GM12878 (cell line): ENCODE measurements around the gene SHISA9. TPM values are rescaled to one million over a fixed set of nuclear protein-coding genes. Genes with fewer than 3 reads are reported as not detected.

Experiments used
- ATAC-seq: fragments of 200-7000 bp; cut with Tn5 transposase; 3 replicates; pipeline ENCODE4 v1.9.1; 2020; ENCODE audit warnings: mild to moderate bottlenecking, moderate library complexity
- BruUV-seq: library from RNA; stranded (reverse); fragments of 400-500 nt; replicated peaks from 2 replicates; lab custom pipeline; 2021; lab: Mats Ljungman, UMichigan
- CTCF ChIA-PET: fragments of 300-600 bp; sonication (Branson Sonifier 250); formaldehyde crosslinking; extraction: SDS; loops from one replicate; lab custom pipeline; 2021; ENCODE audit warnings: inconsistent platforms; lab: Yijun Ruan, JAX
- POLR2A ChIA-PET: fragments of 350-600 bp; formaldehyde crosslinking; extraction: SDS; loops from one replicate; lab custom pipeline; 2021; ENCODE audit warnings: inconsistent platforms; lab: Charles Lee
- RAD21 ChIA-PET: fragments of 300-600 bp; sonication (Branson Sonifier 250); formaldehyde crosslinking; loops from one replicate; lab custom pipeline; 2023; ENCODE audit warnings: antibody characterized with exemption; ENCODE audit not compliant: unreplicated experiment; lab: Charles Lee
- SMC1A ChIA-PET: fragments of 300-600 bp; sonication (Branson Sonifier 250); formaldehyde crosslinking; loops from one replicate; lab custom pipeline; 2023; ENCODE audit not compliant: unreplicated experiment, uncharacterized antibody; lab: Charles Lee
- DNase-seq: peaks from one replicate; pipeline ENCODE4 v3.0.0-alpha.2; 2011; ENCODE audit warnings: low read depth, low spot score
- FAIRE-seq: peaks from 3 replicates; lab custom pipeline; 2011; peaks lifted over from hg19 to GRCh38; lab: Jason Lieb, UNC
- H2AFZ ChIP-seq: 2 replicates; pipeline ENCODE4 v1.6.0; 2011; ENCODE audit warnings: low read depth, low read length, control low read depth; ENCODE audit not compliant: control insufficient read depth
- H3K27ac ChIP-seq: 2 replicates; pipeline ENCODE4 v1.5.1; 2011; ENCODE audit warnings: control low read depth; ENCODE audit not compliant: control insufficient read depth, insufficient read depth
- H3K27me3 ChIP-seq, 2 experiments: replicated peaks in 1 of 2; 2 replicates each; pipeline versions ENCODE4 v1.6.0 to v1.6.1; 2011; ENCODE audit warnings: low read length in 1 of 2; ENCODE audit not compliant: control insufficient read depth in 2 of 2, insufficient read depth in 2 of 2
- H3K36me3 ChIP-seq, 2 experiments: 2 replicates each; pipeline ENCODE4 v1.5.1; 2011; ENCODE audit warnings: low read length in 1 of 2; ENCODE audit not compliant: control insufficient read depth in 2 of 2, insufficient read depth in 2 of 2
- H3K4me1 ChIP-seq: 2 replicates; pipeline ENCODE4 v1.6.1; 2011; ENCODE audit warnings: mild to moderate bottlenecking, low read length, moderate library complexity, mixed read lengths; ENCODE audit not compliant: control insufficient read depth, insufficient read depth
- H3K4me2 ChIP-seq: 2 replicates; pipeline ENCODE4 v1.6.0; 2011; ENCODE audit warnings: control low read depth; ENCODE audit not compliant: control insufficient read depth, insufficient read depth
- H3K4me3 ChIP-seq: fragments of 200-600 bp; sonication (generic); 2 replicates; pipeline ENCODE4 v1.5.1; 2016
- H3K79me2 ChIP-seq: 2 replicates; pipeline ENCODE4 v1.6.0; 2011; ENCODE audit warnings: low read length; ENCODE audit not compliant: control insufficient read depth, insufficient read depth
- H3K9ac ChIP-seq: 2 replicates; pipeline ENCODE4 v1.8.0; 2011; ENCODE audit warnings: low read length, control low read depth, mixed read lengths; ENCODE audit not compliant: control insufficient read depth, insufficient read depth
- H3K9me3 ChIP-seq: replicated peaks from 3 replicates; pipeline ENCODE4 v1.5.1; 2011; ENCODE audit warnings: mild to moderate bottlenecking, low read length; ENCODE audit not compliant: control insufficient read depth, insufficient read depth
- H4K20me1 ChIP-seq: 2 replicates; pipeline ENCODE4 v1.6.0; 2011; ENCODE audit not compliant: control insufficient read depth, insufficient read depth
- EED ChIP-seq: sonication (generic); IDR thresholded peaks from 2 replicates; pipeline ENCODE4 v1.6.1; 2016; ENCODE audit warnings: antibody characterized with exemption, low read depth
- MAX ChIP-seq: IDR thresholded peaks from 2 replicates; pipeline ENCODE4 v1.6.1; 2012; ENCODE audit warnings: low read depth, low read length, improper control_type of control experiment
- SIN3A ChIP-seq: IDR thresholded peaks from 2 replicates; pipeline ENCODE4 v1.6.1; 2012; ENCODE audit warnings: low read depth, low read length, improper control_type of control experiment
- TAF1 ChIP-seq: IDR thresholded peaks from 2 replicates; pipeline ENCODE4 v1.6.1; 2011; ENCODE audit warnings: mild to moderate bottlenecking, low read depth, low read length, borderline replicate concordance
- ZBTB11 ChIP-seq: fragments of 450-650 bp; formaldehyde crosslinking; IDR thresholded peaks from 2 replicates; pipeline ENCODE4 v1.5.0; 2022; ENCODE audit warnings: mild to moderate bottlenecking, missing genetic modification characterization
- WGBS: methylation state at CpG from one replicate; pipeline ENCODE4 v1.1.6; 2016; ENCODE audit warnings: low lambda C conversion rate; ENCODE audit not compliant: insufficient replicate concordance, insufficient coverage; ENCODE audit errors: missing lambda C conversion rate; 5-methylcytosine and 5-hydroxymethylcytosine counted together
- in situ Hi-C: fragments of 300-500 bp; cut with MboI; formaldehyde crosslinking; loops from 9 replicates; pipeline ENCODE4 v1.14.3; 2018; ENCODE audit warnings: mixed read lengths
- intact Hi-C: fragments of 100-400 bp; cut with micrococcal nuclease; formaldehyde crosslinking; loops from one replicate; pipeline ENCODE4 v1.14.2; 2022; ENCODE audit not compliant: unreplicated experiment
- polyA plus RNA-seq, 11 experiments: library from polyadenylated mRNA; depleted of rRNA in 4 of 11; unstranded in 6 of 11; stranded (reverse) in 5 of 11; fragments of >200 nt; fragmentation: Nextera tagmentation in 4 of 11; fragmentation: Illumina TruSeq in 1 of 11; extraction: Ambion mirVana in 4 of 11; extraction: Trizol in 1 of 11; gene quantifications; 1 replicate in 1 of 11; 2 replicates in 10 of 11; pipeline versions ENCODE4 v1.2.1 to v1.2.3, GENCODE V29; 2011 to 2016; ENCODE audit warnings: inconsistent platforms in 2 of 11, missing spikeins in 2 of 11, low read depth in 1 of 11
- total RNA-seq, 4 experiments: library from RNA; depleted of rRNA in 3 of 4; stranded (reverse); fragments of >200 nt in 3 of 4; fragmentation: Illumina TruSeq in 1 of 4; extraction: Trizol in 1 of 4; gene quantifications; 2 replicates each; pipeline versions ENCODE4 v1.2.1 to v1.2.3, GENCODE V29; 2013 to 2021
- TF ChIP-seq, protein P1 (sequence below): fragments of 450-650 bp; formaldehyde crosslinking; IDR thresholded peaks from 2 replicates; pipeline ENCODE4 v1.4.0; 2020; ENCODE audit warnings: mild to moderate bottlenecking, moderate library complexity

The SHISA9 gene
- total and polyA plus RNA-seq, 10 of the 15 experiments (the other 5 are each of a cell fraction or from before 2014, with no cell fraction given), result 0.03 to 25.5 (median 0.07) TPM

GRCh38 chr16:13060932-13061331 lies 159.5 kb downstream of the SHISA9 start:
- no peak overlapping the region for H3K9ac ChIP-seq
- H2AFZ ChIP-seq, result no peak overlapping the region
- H3K27ac ChIP-seq, result no peak overlapping the region
- H3K27me3 ChIP-seq, result no peaks in the 10 kb centered on the region
- TF ChIP-seq ZBTB11 (CRISPR knock-in tag) (no peak), TAF1 (no peak), SIN3A (no peak), MAX (no peak), EED (no peak)
- TF ChIP-seq, protein P1, sequence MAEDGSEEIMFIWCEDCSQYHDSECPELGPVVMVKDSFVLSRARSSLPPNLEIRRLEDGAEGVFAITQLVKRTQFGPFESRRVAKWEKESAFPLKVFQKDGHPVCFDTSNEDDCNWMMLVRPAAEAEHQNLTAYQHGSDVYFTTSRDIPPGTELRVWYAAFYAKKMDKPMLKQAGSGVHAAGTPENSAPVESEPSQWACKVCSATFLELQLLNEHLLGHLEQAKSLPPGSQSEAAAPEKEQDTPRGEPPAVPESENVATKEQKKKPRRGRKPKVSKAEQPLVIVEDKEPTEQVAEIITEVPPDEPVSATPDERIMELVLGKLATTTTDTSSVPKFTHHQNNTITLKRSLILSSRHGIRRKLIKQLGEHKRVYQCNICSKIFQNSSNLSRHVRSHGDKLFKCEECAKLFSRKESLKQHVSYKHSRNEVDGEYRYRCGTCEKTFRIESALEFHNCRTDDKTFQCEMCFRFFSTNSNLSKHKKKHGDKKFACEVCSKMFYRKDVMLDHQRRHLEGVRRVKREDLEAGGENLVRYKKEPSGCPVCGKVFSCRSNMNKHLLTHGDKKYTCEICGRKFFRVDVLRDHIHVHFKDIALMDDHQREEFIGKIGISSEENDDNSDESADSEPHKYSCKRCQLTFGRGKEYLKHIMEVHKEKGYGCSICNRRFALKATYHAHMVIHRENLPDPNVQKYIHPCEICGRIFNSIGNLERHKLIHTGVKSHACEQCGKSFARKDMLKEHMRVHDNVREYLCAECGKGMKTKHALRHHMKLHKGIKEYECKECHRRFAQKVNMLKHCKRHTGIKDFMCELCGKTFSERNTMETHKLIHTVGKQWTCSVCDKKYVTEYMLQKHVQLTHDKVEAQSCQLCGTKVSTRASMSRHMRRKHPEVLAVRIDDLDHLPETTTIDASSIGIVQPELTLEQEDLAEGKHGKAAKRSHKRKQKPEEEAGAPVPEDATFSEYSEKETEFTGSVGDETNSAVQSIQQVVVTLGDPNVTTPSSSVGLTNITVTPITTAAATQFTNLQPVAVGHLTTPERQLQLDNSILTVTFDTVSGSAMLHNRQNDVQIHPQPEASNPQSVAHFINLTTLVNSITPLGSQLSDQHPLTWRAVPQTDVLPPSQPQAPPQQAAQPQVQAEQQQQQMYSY (CRISPR knock-in tag), result no peak
- CTCF ChIA-PET, result no interaction called here
- H3K9me3 ChIP-seq, result no peaks in the 10 kb centered on the region
- ATAC-seq, result no peak
- in situ Hi-C loops, result no loop called here
- no peaks in the 10 kb centered on the region for H4K20me1 ChIP-seq
- no TSS peak for BruUV-seq
- RAD21 ChIA-PET, result interaction anchor here (1.6 kb wide), 1 partner anchor 24 kb away, joined by 4 read pairs; no protein-coding TSS in a partner anchor
- intact Hi-C loops, result no loop called here
- SMC1A ChIA-PET, result interaction anchor here (1.0 to 1.9 kb wide), 3 partner anchors 11 to 70 kb away, joined by 4 to 7 read pairs (median 5); no protein-coding TSS in a partner anchor
- POLR2A ChIA-PET, result interaction anchor here (0.7 to 1.2 kb wide), 3 partner anchors 25 to 38 kb away, joined by 3 to 6 read pairs (median 4); no protein-coding TSS in a partner anchor
- no peak overlapping the region for H3K4me2 ChIP-seq
- DNase-seq, result no peak
- no peaks in the 10 kb centered on the region for H3K79me2 ChIP-seq
- H3K4me1 ChIP-seq, result no peaks in the 10 kb centered on the region
- H3K36me3 ChIP-seq, result no peaks in the 10 kb centered on the region
- FAIRE-seq, result no peak
- no peak overlapping the region for H3K4me3 ChIP-seq
- WGBS, result 58% methylated on average over 13 of the region's 13 CpGs
